Body of pancreas (tissue), 4 donors: ENCODE results near the gene EXOC2. TPM values are rescaled to one million over a fixed set of nuclear protein-coding genes. Genes with fewer than 3 reads are reported as not detected.

ENCODE experiments used
- ATAC-seq: fragments of 150-250 bp; one replicate; pipeline ENCODE4 v1.9.1; 2016
- DNase-seq, 4 donors: peaks; one replicate each; pipeline ENCODE4 v3.0.0-alpha.2; 2019
- H3K27ac ChIP-seq, 4 donors: fragments of 200-600 bp; sonication (generic); 1 replicate in 3 of 4; 2 replicates in 1 of 4; pipeline versions ENCODE4 v1.5.1 to v1.6.1; 2016 to 2019; ENCODE audit warnings: mild to moderate bottlenecking in 1 of 4, mixed read lengths in 1 of 4, moderate library complexity in 1 of 4
- H3K27me3 ChIP-seq, 2 donors: fragments of 200-600 bp; sonication (generic); one replicate each; pipeline ENCODE4 v1.6.0; 2016; ENCODE audit warnings: mild to moderate bottlenecking in 1 of 2
- H3K36me3 ChIP-seq, 2 donors: fragments of 200-600 bp; sonication (generic); replicated peaks in 1 of 2; 2 replicates each; pipeline ENCODE4 v1.5.1; 2016; ENCODE audit warnings: low read depth in 2 of 2; ENCODE audit not compliant: insufficient read depth in 1 of 2
- H3K4me1 ChIP-seq: fragments of 200-600 bp; sonication (generic); one replicate; pipeline ENCODE4 v1.6.0; 2016
- H3K4me3 ChIP-seq, 2 donors: fragments of 200-600 bp; sonication (generic); 1 replicate in 1 of 2; 2 replicates in 1 of 2; pipeline ENCODE4 v1.5.1; 2016 to 2019
- H3K9me3 ChIP-seq, 3 donors: fragments of 200-600 bp; sonication (generic); 1 replicate in 2 of 3; 2 replicates in 1 of 3; pipeline ENCODE4 v1.5.1; 2016
- CTCF ChIP-seq, 7 experiments: fragments of 450-650 bp in 4 of 7; fragments of 200-600 bp in 3 of 7; sonication (generic) in 3 of 7; IDR thresholded peaks; one replicate each; pipeline ENCODE4 v1.5.1; 2016 to 2019; ENCODE audit warnings: antibody characterized with exemption in 7 of 7
- POLR2A ChIP-seq, 3 donors: fragments of 450-650 bp; IDR thresholded peaks; one replicate each; pipeline ENCODE4 v1.6.1; 2016; ENCODE audit warnings: antibody characterized with exemption in 3 of 3, mild to moderate bottlenecking in 2 of 3
- WGBS, 2 donors: methylation state at CpG; one replicate each; pipeline ENCODE4 v1.1.5; 2017; 5-methylcytosine and 5-hydroxymethylcytosine counted together
- intact Hi-C: fragments of 100-400 bp; cut with DNase I; formaldehyde crosslinking; loops from one replicate; pipeline ENCODE4 v1.15.1; 2023
- total RNA-seq, 2 donors: library from RNA; depleted of rRNA; stranded (reverse); fragments of >200 nt; gene quantifications; one replicate each; pipeline ENCODE4 v1.1.0, GENCODE V29; 2016

EXOC2 gene
- total RNA-seq, 2 donors from 2014 or later = 10.5 to 10.6 TPM

DNA sequence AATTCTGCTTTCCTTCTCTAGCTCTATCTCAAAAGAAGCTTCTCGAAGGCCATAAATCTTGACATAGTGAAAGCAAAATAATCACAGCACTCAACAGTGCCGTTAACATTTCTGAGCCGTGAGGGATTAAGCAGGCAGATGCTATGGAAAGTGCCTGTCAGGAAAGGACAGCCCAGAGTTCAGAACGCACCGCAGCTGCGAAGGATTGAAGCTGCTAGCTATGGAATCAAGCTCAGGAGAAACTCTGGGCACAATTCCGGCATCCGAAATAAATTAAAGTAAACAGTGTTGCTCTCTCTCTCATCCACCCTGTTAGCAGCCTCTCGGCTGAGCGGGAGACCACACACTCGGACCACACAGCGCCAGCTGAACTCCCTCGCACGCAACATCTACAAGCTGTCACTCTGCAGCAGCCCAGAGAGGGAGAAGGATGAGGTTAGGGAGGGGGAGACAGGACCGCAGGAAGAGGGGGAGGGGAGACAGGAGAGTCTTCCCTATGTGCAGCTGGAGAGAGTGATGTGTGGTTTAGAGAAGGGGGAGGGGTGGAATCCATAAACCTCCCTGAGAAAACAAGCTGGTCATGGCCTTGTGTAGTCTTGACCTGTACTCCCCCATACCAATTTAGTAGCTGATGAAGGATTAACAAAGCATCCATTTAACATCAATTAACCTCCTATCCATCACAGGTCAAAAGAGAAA is 9.0 kb downstream of the EXOC2 start:
- H3K36me3 ChIP-seq = no peaks in the 10 kb centered on the region
- no peak for DNase-seq
- no peaks in the 10 kb centered on the region for H3K9me3 ChIP-seq
- intact Hi-C loops = no loop called here
- H3K4me1 ChIP-seq = no peaks in the 10 kb centered on the region
- no peak for ATAC-seq
- 67 to 72% methylated on average over 15 of the region's 15 CpGs for WGBS, 2 donors
- H3K27ac ChIP-seq = no peak overlapping the region
- no peaks in the 10 kb centered on the region for H3K27me3 ChIP-seq
- TF ChIP-seq CTCF (IDR thresholded peaks at IDR 0.05) (no peak), POLR2A (IDR thresholded peaks at IDR 0.05) (no peak)
- no peak overlapping the region for H3K4me3 ChIP-seq

- Histone ChIP-seq H3K27me3 (no peaks in the 10 kb centered on the region), H3K4me1 (no peaks in the 10 kb centered on the region), H3K36me3 (no peaks in the 10 kb centered on the region), H3K27ac (no peak overlapping the region), H3K9me3 (no peaks in the 10 kb centered on the region), H3K4me3 (no peak overlapping the region)
- ATAC-seq (no peak), DNase-seq (no peak)
- TF ChIP-seq CTCF (IDR thresholded peaks at IDR 0.05) (no peak), POLR2A (IDR thresholded peaks at IDR 0.05) (no peak)
- intact Hi-C loops = no loop called here
- 95 to 98% methylated on average over 5 of the region's 5 CpGs for WGBS, 2 donors
Observed at GRCh38 chr6:680666-681340, 12.1 kb downstream of the EXOC2 start.

GRCh38 chr6:680251-680650 is 12.7 kb downstream of the EXOC2 start:
- 50 to 74% methylated on average over 2 of the region's 2 CpGs for WGBS, 2 donors
- DNase-seq (no peak), ATAC-seq (no peak)
- no peaks in the 10 kb centered on the region for H3K9me3 ChIP-seq
- H3K27me3 ChIP-seq = no peaks in the 10 kb centered on the region
- TF ChIP-seq POLR2A (IDR thresholded peaks at IDR 0.05) = no peak
- TF ChIP-seq CTCF (IDR thresholded peaks at IDR 0.05) = no peak
- intact Hi-C loops = no loop called here
- no peak overlapping the region for H3K27ac ChIP-seq
- H3K4me3 ChIP-seq = no peak overlapping the region
- no peaks in the 10 kb centered on the region for H3K4me1 ChIP-seq
- H3K36me3 ChIP-seq = no peaks in the 10 kb centered on the region

DNA sequence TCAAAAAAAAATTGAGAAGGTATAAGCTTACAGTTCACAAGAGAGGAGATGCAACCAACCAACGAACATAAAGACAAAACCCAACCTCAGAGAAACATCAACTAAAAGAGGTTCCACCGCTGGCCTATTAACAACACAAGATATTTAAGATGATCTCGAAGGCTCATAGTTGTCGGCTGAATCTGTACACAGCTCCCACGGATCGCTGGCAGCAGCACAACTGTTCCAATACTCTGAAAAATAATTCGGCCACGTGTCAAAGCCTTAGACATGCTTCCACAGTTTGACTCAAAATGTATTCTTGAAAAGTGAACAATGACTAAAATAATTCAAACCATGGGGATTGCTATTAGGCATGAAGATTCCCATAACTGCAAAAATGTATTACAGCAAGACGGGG is 13.7 kb downstream of the EXOC2 start:
- no peaks in the 10 kb centered on the region for H3K9me3 ChIP-seq
- no peaks in the 10 kb centered on the region for H3K36me3 ChIP-seq
- intact Hi-C loops = no loop called here
- no peak overlapping the region for H3K4me3 ChIP-seq
- H3K27ac ChIP-seq = no peak overlapping the region
- no peaks in the 10 kb centered on the region for H3K27me3 ChIP-seq
- TF ChIP-seq CTCF (IDR thresholded peaks at IDR 0.05) = no peak
- no peak for TF ChIP-seq POLR2A (IDR thresholded peaks at IDR 0.05)
- no peaks in the 10 kb centered on the region for H3K4me1 ChIP-seq
- ATAC-seq = no peak
- WGBS, 2 donors = 75 to 88% methylated on average over 9 of the region's 9 CpGs
- DNase-seq = no peak

- ATAC-seq (no peak), DNase-seq (no peak)
- no peak overlapping the region for H3K4me3 ChIP-seq
- TF ChIP-seq CTCF (IDR thresholded peaks at IDR 0.05) = no peak
- TF ChIP-seq POLR2A (IDR thresholded peaks at IDR 0.05) = no peak
- WGBS, 2 donors = 52 to 69% methylated on average over 3 of the region's 3 CpGs
- no peak overlapping the region for H3K27ac ChIP-seq
- H3K27me3 ChIP-seq = no peaks in the 10 kb centered on the region
- intact Hi-C loops = no loop called here
- no peaks in the 10 kb centered on the region for H3K36me3 ChIP-seq
- no peaks in the 10 kb centered on the region for H3K9me3 ChIP-seq
- no peaks in the 10 kb centered on the region for H3K4me1 ChIP-seq
Observed at GRCh38 chr6:678520-678919, 14.4 kb downstream of the EXOC2 start.
